NOMO-1 (cell line): ENCODE results near the gene PHF1.

Experiments used
- DNase-seq, 2 experiments: peaks; one replicate each; lab custom pipeline; 2025; ENCODE audit not compliant: unreplicated experiment in 2 of 2; lab: John Stamatoyannopoulos, UW

Gene PHF1

DNA sequence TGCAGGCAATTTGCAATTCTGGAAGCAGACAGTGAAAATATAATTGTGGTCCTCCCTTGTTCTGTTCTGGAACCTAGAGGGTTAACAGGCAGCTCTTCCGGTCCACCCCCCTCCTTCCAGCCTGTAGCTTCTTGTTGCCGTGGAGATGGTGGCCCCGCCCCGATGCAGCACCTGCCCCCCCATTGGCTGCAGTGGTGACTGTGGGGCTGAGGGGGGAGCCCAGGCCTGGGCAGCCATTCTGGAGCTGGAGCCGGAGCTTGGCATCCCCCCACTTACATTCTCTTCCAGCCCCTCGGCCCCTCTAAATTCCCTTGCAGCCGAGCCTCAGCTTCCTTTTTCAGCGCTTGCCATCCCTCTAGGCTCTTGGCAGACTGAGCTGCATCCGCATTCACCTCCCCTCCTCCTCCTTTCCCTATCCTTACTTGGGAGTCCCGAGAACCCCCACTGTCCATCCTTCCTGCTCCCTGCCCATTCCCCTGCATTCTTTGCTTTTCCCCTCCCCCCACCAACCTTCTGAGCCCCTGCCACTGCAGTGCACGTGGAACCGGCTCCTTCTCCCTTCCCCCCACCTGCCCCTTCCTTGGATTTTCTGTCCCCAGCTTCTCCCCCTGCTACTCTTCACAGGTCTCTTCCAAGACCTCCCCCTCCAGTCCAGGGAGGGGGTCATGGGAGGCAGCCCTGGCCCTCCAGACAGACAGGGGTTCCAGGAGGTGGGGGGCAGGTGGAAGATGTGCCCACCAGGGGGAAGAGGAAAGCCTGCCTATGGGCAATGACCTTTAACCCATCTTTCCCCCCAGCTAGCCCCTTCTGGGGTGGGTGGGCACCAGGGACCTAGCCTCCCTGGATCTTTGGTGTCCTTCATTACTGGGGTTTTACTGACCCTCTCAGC is 20.4 kb downstream of the PHF1 start:
- peak; percentile 9 to 24 for DNase-seq

DNA sequence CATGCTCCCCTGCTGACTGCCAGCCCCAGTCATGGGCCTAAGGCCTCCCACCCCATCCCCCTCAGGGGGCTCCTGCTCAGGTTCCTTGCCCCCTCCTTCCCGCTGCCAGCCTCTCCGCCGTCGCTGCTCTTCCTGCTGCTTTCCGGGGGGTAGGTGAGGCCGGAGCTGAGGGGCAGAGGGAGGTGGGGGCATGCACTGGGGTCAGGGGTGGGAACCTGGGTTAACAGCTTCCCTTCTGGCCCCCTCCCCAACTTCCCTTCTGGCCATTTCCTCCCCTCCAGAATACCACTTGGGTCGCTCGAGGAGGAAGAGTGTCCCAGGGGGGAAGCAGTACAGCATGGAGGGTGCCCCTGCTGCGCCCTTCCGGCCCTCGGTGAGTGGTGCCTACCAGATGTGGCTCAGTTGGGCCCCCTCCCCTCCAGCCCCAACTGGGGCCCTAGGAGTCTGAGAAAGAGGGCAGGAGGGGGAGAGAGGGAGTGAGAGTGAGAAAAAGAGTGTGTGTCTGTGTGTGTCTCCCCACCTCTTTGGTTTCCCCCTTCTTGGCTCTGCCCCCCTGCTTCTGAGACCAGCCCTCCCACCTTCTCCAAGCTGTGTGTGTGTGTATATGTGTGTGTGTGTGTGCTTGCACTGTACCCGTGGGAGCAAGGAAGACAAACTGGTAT is 21.2 kb downstream of the PHF1 start:
- no peak for DNase-seq

DNA sequence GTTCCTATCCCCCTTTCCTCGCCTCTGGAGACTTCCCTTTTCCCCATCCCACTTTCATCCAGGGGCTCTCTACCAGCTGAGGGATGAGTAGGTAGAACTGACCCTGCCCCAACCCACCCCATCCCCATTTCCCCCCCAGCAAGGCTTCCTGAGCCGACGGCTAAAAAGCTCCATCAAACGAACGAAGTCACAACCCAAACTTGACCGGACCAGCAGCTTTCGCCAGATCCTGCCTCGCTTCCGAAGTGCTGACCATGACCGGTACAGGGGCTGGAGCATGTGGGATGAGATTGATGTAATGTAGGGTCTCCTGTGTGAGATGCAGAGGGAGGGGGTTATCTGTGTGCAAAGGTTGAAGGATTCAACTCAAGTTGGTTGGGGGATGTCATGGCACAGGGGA is 21.7 kb downstream of the PHF1 start:
- DNase-seq, result no peak

DNA sequence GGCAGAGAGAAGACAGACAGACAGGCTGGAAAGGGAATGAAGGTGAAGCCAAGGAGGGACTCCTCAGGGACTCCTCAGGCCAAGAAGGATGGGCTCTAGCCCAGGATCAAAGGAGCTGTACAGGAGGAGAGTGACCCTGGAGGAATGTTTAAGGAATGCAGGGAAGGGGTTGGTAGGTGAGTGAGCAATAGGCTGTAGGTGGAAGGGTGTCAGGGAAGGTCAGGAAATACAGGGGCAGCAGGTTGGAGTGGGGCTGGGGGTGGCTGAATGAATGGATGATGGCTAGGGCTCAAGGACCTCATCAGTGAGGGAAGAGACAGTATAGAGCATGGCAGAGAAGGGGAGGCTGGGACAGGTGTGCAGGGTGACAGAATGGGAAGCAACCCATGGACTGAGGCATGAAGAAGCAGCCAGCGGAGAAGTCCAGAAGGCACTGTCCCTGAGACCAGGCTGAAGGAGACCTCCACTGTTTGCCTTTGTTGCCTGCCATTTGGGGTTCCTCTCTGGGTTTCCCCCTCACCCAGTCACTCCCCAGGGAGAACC is 22.3 kb downstream of the PHF1 start:
- no peak for DNase-seq

DNA sequence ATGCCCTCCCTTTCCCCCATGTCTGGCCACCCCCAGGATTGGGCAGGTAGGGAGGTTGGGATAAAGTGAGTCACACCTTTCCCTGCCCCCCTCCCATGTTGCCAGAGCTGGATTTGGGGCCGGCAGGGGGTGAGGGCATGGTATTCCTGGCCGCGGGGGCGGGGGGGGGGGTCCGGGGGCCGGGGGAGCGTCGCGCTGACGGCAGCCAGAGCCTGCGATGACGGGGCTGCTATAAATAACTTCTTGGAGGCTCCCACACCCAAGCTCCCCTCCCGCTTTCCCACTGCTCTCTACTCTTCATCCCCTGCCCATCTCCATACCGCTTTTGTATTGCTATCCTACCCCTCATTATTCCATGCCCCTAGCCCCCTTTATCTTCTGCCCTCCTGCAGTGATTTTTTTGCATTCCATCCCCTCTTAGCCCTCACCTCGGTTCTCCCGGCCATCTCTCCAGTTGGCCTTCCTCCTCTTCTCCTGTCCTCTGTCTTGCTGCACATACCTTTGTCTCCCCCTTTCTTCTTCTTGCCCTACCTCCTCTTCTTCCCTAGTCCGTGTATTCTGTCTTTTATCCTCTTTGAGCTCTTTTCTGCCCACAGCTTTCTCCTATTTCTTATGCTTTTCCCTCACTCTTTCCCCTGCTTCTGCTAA is 22.9 kb downstream of the PHF1 start:
- no peak for DNase-seq

DNA sequence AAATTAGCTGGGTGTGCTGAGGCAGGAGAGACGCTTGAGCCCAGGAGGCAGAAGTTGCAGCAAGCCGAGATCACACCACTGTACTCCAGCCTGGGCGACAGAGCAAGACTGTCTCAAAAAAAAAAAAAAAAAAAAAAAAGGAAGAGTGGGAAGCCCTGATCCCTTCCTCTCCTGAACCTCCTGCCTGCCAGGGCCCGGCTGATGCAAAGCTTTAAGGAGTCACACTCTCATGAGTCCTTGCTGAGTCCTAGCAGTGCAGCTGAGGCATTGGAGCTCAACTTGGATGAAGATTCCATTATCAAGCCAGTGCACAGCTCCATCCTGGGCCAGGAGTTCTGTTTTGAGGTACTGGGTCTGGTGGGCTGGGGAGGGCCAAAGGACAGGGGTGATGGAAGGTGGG is 24.1 kb downstream of the PHF1 start:
- DNase-seq, result no peak

DNA sequence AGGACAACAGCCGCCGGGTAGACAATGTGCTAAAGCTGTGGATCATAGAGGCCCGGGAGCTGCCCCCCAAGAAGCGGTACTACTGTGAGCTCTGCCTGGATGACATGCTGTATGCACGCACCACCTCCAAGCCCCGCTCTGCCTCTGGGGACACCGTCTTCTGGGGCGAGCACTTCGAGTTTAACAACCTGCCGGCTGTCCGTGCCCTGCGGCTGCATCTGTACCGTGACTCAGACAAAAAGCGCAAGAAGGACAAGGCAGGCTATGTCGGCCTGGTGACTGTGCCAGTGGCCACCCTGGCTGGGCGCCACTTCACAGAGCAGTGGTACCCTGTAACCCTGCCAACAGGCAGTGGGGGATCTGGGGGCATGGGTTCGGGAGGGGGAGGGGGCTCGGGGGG is 26.9 kb downstream of the PHF1 start:
- no peak for DNase-seq

DNA sequence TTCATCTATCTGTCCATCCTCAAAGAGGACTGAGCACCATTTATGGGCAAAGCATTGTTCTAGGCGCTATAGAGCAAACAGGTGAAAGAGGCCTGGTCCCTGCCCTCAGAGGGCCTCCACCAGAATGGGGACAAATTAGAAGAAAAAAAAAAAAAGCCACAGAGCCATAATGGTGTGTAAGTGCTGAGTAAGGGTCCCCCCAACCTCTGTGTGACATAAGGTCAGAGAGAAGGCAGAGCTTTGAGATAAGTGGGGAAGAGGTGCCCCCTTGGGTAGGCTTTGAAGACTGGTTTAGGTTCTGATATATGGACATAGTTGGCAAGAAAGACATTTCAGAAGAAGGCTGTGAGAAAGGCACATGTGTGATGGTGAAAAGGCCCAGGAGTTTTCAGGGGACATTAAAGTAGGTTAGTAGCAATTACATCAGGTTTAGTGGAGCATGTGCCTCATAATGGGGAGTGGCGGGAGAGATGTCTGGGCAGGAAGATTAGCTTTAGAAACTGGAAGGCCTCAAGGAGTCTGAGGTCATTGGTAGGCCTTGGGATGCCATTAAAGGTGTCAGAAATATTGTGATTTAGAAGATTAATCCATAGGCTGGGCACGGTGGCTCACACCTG is 28.3 kb downstream of the PHF1 start:
- no peak for DNase-seq

DNA sequence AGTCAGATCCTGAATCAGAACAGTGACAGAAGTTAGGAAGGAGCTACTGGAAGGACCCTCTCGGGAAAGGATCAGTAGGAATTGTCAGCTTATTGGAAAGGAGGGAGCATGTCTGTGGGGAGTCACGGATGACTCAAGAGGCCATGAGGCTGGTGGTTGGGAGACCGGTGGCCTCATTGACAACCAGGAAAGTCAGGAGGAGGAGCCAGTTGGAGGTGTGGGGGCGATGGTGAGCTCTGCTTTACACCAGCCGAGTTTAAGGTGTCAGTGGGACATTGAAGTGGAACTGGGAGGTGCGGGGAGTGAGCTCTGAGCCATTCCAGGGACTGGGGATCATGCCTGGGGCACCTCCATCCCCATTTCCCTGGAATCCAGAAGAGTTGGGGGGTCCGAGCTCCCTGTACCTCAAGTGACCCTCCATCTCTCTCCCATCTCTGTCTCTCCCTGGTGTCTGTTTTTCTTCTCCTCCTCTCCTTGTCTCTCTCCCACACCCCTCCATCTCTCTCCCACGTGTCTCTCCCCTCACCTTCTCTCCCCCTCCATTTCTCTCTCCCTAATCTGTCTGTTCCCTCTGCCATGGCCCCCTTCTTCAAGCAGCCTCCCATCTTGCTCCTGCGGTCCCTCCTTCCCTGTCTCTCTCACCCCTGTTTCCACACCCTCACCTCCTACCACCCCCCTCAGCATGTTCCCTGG is 29.3 kb downstream of the PHF1 start:
- no peak for DNase-seq

DNA sequence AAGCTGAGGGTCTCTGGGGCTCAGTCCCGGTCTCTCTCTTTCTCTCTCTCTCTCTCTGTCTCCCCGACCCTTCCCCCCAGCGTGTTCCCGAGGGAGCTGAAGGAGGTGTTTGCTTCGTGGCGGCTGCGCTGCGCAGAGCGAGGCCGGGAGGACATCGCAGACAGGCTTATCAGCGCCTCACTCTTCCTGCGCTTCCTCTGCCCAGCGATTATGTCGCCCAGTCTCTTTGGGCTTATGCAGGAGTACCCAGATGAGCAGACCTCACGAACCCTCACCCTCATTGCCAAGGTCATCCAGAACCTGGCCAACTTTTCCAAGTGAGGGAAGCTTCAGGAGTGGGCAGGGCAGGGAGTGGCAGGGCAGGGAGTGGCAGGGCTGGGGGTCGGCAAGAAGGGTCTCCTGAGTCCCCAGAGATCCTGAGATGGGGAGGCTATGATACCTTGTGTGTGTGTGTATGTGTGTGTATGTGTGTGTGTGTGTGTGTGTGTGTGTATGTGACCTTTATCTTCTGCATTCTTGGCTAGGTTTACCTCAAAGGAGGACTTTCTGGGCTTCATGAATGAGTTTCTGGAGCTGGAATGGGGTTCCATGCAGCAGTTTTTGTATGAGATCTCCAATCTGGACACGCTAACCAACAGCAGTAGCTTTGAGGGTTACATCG is 30.0 kb downstream of the PHF1 start:
- DNase-seq, result no peak

DNA sequence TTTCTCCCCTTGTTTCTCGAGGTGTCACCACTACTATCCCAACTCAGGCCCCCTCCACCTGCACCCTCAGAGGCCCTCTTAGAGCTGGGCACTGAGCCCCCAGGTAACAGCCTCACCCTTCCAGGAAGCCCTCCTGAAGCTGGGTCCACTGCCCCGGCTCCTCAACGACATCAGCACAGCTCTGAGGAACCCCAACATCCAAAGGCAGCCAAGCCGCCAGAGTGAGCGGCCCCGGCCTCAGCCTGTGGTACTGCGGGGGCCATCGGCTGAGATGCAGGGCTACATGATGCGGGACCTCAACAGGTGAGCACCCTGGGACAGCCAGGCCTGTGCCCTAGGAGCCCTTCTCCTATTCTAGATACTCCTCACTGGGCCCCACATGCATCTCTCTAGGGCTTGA is 30.6 kb downstream of the PHF1 start:
- DNase-seq, result no peak

DNA sequence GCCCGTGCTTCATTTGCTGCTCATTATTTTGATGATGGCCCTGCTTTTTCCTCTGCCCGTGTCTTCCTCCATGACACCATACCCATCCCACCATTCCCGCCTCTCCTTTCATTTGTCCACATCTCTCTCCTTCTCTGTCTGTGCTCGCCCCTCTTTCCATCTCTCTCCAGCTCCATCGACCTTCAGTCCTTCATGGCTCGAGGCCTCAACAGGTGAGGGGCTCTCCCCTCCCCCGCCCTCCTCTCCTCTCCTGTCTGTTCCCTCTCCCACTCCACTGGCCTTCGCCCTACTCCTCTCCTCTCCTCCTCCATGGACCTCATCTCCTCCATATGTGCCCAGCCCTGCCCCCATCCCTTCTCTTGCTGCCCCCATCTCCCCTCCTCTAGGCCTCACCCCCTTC is 31.5 kb downstream of the PHF1 start:
- no peak for DNase-seq

DNA sequence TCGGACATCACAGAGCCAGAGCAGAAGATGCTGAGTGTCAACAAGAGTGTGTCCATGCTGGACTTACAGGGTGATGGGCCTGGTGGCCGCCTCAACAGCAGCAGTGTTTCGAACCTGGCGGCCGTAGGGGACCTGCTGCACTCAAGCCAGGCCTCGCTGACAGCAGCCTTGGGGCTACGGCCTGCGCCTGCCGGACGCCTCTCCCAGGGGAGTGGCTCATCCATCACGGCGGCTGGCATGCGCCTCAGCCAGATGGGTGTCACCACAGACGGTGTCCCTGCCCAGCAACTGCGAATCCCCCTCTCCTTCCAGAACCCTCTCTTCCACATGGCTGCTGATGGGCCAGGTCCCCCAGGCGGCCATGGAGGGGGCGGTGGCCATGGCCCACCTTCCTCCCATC is 32.2 kb downstream of the PHF1 start:
- DNase-seq, result no peak

DNA sequence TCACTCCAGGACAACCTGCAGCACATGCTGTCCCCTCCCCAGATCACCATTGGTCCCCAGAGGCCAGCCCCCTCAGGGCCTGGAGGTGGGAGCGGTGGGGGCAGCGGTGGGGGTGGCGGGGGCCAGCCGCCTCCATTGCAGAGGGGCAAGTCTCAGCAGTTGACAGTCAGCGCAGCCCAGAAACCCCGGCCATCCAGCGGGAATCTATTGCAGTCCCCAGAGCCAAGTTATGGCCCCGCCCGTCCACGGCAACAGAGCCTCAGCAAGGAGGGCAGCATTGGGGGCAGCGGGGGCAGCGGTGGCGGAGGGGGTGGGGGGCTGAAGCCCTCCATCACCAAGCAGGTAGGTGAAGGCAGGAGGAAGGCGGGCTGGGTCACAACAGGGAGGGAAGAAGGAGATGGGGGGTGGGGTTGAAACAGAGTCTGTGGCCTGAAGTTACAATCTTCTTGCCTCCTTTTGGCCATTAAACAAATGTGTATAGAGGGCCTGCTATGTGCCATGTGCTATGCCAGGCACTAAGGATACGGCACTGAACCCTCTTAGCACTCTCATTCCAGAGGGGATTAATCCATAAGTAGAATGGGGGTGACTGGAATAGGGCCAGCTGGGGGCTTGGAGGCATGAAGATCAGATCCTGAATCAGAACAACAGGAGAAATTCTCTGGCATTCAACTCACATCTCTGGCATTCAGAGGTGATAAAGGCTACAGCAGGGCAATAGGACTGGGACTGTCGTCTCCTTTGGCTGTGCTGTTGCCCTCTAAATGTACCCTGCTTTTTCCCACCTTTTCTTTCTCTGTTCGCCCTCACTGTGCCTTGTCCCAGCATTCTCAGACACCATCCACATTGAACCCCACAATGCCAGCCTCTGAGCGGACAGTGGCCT is 33.0 kb downstream of the PHF1 start:
- no peak for DNase-seq

DNA sequence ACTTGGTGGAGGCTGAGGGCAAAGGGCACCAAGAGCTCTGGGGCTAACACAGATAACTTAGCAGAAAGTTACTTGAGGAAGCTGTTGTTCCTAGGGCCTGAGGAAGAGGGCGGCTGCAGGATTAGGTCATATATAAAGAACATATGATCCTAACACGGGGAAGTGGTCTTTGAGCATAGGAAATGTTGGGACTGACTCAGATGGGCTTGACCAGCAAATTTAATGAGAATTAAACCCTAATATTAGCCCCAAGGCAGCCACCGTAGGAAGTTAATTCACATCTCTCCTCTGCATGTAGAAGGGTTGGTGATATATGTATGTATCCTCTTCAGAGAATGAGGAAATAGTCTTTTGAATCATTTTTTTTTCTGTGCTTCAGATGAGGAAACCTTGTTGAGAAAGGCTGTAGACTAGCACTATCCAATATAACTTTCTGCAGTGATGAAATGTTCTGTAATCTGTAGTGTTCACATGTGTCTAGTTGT is 34.3 kb downstream of the PHF1 start:
- peak; percentile 42 to 83 for DNase-seq

DNA sequence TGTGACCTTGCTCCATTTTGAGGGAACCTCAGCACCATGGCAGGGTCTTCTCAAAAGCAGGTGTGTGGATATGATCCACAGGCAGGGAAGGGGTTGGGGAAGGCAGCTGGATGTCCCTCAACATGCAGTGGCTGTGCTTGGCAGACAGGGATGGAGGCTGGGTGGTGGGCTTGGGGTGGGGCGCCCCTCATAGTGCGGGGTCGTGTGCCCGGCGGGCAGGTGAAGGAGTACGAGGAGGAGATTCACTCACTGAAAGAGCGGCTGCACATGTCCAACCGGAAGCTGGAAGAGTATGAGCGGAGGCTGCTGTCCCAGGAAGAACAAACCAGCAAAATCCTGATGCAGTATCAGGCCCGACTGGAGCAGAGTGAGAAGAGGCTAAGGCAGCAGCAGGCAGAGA is 35.5 kb downstream of the PHF1 start:
- no peak for DNase-seq

DNA sequence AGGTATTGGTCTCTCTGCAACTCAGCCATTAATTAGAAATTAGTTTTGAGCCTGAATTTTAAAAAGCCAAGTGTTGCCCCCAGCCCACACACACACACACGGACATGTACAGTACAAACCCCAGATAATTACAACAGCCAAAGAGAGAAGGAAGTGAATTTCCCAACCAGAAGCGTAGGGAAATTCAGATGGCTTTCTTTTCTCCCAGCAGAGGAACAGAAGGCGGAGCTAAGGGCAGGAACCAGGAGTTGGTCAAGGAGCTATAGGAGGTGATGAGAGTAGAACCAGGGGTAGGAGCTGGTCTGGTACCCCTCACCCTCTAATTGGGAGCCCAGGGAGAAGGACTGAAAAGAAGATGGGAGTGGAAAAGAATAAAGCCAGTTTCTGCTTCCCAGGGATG is 39.6 kb downstream of the PHF1 start:
- peak in 1 of 2 experiments; percentile 2 for DNase-seq

DNA sequence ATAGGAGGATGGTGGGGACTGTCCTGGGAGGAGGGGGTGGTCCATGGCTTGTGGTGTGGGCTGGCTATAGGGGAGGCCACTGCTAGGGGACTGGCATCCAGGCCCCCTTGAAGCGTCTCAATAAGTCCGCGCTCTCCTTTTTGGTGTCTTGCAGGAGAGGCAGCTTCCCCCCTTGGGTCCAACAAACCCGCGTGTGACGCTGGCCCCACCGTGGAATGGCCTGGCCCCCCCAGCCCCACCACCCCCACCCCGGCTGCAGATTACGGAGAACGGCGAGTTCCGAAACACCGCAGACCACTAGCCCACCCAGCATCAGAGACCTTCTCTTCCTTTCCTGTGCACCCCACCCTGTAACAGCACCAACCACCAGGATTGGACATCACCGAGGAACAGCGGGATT is 40.8 kb downstream of the PHF1 start:
- no peak for DNase-seq

DNA sequence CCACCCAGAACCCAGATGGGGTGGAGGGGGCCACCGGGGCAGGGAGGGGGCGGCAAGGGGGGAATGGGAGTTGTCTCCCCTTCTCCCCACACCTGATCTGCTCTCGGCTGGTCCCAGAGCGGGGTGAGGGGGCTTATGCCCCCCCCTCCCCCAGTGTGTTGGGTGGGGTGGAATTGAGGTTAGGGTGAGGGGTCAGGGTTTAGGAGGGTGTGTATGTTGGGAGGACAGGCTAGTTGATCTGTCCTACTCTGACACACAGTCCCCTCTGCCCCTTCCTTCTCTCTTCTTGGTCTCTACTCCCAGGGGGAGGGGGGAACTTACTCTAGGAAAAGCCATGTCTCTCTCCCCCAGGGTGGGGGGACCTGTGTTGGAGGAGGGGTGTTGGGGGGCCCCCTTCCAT is 41.7 kb downstream of the PHF1 start:
- no peak for DNase-seq
